ENCODE measurements around the gene KRTAP4-6. TPM values are rescaled to one million over a fixed set of nuclear protein-coding genes. Genes with fewer than 3 reads are reported as not detected.

Gene KRTAP4-6
- total RNA-seq, 2 donors from 2014 or later = not detected

DNA sequence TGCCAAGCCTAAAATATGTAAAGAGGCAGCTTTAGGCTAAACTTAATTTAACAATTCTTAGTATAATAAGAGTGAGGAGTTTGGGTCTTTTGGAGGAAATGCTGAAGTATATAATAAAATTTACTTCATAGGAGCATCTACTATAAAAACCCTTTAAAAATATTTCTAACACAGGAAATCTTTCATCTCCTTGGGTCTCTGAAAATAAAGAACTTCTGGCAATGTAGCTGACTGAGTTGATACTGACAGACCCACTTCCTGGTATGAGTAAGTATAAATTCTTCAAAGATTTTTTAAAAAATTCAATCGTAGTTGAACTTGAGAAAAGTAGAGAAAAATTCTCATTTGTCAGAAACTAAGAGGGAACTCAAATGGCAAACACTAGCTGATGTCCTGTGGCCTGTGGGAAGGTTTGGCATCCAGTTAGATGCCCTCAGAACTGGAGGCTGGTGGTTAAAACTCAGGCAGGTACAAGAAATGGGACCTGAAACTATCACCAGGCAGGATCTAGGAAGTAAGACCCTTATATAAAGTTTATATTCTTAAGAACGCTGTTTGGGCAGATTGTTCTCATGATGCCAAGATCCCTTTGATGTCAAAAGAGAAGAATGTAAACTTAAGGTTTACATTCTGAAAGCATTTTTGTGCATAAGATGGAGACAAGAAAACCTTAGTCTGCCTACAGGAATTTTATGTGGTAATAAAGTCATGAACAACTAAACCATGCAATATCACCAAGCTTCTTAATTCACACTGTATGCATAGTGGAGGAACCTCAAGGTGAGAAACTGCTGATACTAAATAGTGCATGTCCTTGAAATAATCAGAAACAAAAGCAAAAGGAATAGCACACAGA lies 6.2 kb downstream of the KRTAP4-6 start:
- ATAC-seq = no peak

DNA sequence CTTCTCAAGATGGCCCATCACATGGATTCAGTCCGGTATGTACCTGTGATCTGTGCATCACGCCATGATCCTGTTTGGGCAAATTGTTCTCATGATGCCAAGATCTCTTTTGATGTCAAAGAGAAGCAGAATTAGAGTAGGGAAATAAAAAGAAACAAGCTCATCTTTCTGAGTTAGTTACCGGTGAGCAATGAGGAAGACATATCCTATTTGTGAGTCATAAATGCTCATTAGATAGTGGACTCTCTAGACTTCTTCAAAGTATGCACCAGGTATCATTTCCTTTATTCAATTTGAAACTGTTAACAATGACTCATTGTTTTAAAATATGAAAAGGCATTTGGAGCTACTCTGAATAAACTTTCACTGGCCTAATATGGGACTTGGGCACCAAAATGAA lies 8.4 kb downstream of the KRTAP4-6 start:
- Histone ChIP-seq H3K9me3 (no peaks in the 10 kb centered on the region), H3K27ac (no peak overlapping the region), H3K4me1 (no peaks in the 10 kb centered on the region), H3K27me3 (no peaks in the 10 kb centered on the region), H3K4me3 (no peak overlapping the region), H3K36me3 (replicated peaks in 1 of 2; ENCODE audit: insufficient read depth in 1 of 2, low read depth in 2 of 2) (no peaks in the 10 kb centered on the region)
- ATAC-seq (no peak), DNase-seq (no peak)
- intact Hi-C loops (cut with DNase I) = no loop called here
- whole genome bisulfite sequencing, 2 donors = 71 to 73% methylated on average over 3 of the region's 3 CpGs
- TF ChIP-seq POLR2A (IDR thresholded peaks at IDR 0.05) = no peak
- TF ChIP-seq, protein P1, sequence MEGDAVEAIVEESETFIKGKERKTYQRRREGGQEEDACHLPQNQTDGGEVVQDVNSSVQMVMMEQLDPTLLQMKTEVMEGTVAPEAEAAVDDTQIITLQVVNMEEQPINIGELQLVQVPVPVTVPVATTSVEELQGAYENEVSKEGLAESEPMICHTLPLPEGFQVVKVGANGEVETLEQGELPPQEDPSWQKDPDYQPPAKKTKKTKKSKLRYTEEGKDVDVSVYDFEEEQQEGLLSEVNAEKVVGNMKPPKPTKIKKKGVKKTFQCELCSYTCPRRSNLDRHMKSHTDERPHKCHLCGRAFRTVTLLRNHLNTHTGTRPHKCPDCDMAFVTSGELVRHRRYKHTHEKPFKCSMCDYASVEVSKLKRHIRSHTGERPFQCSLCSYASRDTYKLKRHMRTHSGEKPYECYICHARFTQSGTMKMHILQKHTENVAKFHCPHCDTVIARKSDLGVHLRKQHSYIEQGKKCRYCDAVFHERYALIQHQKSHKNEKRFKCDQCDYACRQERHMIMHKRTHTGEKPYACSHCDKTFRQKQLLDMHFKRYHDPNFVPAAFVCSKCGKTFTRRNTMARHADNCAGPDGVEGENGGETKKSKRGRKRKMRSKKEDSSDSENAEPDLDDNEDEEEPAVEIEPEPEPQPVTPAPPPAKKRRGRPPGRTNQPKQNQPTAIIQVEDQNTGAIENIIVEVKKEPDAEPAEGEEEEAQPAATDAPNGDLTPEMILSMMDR (IDR thresholded peaks at IDR 0.05) = no peak

More for the DNA sequence above, 6.2 kb downstream of the KRTAP4-6 start:
- Histone ChIP-seq H3K27me3 (no peaks in the 10 kb centered on the region), H3K27ac (no peak overlapping the region), H3K9me3 (no peaks in the 10 kb centered on the region), H3K4me1 (no peaks in the 10 kb centered on the region), H3K36me3 (replicated peaks in 1 of 2; ENCODE audit: insufficient read depth in 1 of 2, low read depth in 2 of 2) (no peaks in the 10 kb centered on the region), H3K4me3 (no peak overlapping the region)
- no peak for DNase-seq
- whole genome bisulfite sequencing, 2 donors = 50 to 57% methylated on average over 2 of the region's 2 CpGs
- intact Hi-C loops (cut with DNase I) = no loop called here
- TF ChIP-seq, protein P1 (IDR thresholded peaks at IDR 0.05) = no peak
- no peak for TF ChIP-seq POLR2A (IDR thresholded peaks at IDR 0.05)

DNA sequence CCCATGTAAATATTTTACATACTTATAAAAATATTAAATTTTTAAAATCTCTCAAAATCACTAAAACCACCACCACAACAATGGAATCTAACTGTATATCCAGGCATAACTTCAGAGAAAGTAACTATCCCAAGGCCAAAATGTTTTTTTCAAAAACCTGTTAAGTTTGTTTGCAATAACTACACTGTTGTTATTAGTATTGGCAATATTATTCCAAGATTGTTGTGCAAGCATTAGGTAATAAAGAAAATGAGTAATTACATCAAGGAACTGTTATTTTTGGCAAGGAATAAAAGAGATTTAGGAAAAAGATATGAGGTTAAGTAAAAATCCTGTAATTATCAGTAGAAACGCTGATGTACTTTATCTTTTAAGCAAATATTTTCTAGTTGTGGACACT lies 13.0 kb downstream of the KRTAP4-6 start:
- no peaks in the 10 kb centered on the region for H3K36me3 ChIP-seq (replicated peaks in 1 of 2; ENCODE audit: insufficient read depth in 1 of 2, low read depth in 2 of 2)
- H3K27ac ChIP-seq = no peak overlapping the region
- no peaks in the 10 kb centered on the region for H3K9me3 ChIP-seq
- intact Hi-C loops (cut with DNase I) = no loop called here
- no peak overlapping the region for H3K4me3 ChIP-seq
- WGBS, 2 donors = 13 to 15% methylated on average over 1 of the region's 1 CpG
- TF ChIP-seq, protein P1 (IDR thresholded peaks at IDR 0.05) = no peak
- TF ChIP-seq POLR2A (IDR thresholded peaks at IDR 0.05) = no peak
- no peak for ATAC-seq
- H3K27me3 ChIP-seq = no peaks in the 10 kb centered on the region
- no peaks in the 10 kb centered on the region for H3K4me1 ChIP-seq
- no peak for DNase-seq

DNA sequence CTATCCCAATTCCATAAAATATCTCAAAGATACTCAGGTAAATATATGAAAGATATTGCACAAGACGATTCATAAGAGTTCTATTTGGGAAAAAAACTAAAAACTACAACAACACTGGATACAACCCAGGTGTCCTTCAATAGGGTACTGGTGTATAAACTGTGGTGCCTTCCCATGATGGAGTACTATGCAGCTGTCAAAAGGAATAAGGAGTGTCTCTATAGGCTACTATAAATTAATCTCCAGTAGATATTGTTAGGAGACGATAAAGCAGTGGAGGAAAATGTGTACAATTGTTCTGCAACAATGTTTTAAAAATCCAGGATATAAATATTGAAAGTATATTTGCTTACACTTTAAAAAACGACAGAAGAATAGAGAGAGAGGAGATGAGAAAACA lies 13.9 kb downstream of the KRTAP4-6 start:
- H3K27ac ChIP-seq = no peak overlapping the region
- 64 to 70% methylated on average over 3 of the region's 3 CpGs for WGBS, 2 donors

More for the DNA sequence above, 13.9 kb downstream of the KRTAP4-6 start:
- no peaks in the 10 kb centered on the region for H3K9me3 ChIP-seq
- H3K27me3 ChIP-seq = no peaks in the 10 kb centered on the region
- ATAC-seq (no peak), DNase-seq (no peak)
- intact Hi-C loops (cut with DNase I) = no loop called here
- no peaks in the 10 kb centered on the region for H3K36me3 ChIP-seq (replicated peaks in 1 of 2; ENCODE audit: insufficient read depth in 1 of 2, low read depth in 2 of 2)
- no peaks in the 10 kb centered on the region for H3K4me1 ChIP-seq
- TF ChIP-seq, protein P1 (IDR thresholded peaks at IDR 0.05) = no peak
- no peak for TF ChIP-seq POLR2A (IDR thresholded peaks at IDR 0.05)
- no peak overlapping the region for H3K4me3 ChIP-seq
